ENCODE measurements around the gene JAK1.

The JAK1 gene

GRCh38 chr1:64864018-64864940, 102.1 kb downstream of the JAK1 start:
- peak; percentile 12 for DNase-seq (ENCODE audit: low spot score)

DNA sequence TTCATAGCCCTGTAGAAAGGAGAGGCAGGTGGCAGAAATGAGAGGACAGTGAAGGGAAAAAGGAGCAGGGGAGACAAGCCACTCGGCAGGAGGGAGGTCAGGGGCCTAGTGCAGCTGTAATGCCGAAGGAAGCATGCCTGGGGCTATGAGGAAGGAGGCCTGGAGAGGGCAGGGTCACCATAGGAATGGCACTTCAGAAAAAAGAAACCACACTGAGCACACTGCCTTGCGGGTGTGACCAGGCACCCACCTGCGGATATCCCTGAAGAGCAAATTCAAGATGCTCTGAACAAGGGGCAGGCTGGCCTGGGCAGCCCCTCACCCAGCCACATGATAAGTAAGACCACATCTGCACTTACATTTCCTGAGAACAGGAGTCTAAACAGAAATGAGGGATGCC, 104.7 kb downstream of the JAK1 start:
- peak; percentile 1 for DNase-seq (ENCODE audit: low spot score)

GRCh38 chr1:64857347-64857746, 109.0 kb downstream of the JAK1 start:
- DNase-seq (ENCODE audit: low spot score) = no peak

GRCh38 chr1:64856553-64856952, 109.8 kb downstream of the JAK1 start:
- no peak for DNase-seq (ENCODE audit: low spot score)

DNA sequence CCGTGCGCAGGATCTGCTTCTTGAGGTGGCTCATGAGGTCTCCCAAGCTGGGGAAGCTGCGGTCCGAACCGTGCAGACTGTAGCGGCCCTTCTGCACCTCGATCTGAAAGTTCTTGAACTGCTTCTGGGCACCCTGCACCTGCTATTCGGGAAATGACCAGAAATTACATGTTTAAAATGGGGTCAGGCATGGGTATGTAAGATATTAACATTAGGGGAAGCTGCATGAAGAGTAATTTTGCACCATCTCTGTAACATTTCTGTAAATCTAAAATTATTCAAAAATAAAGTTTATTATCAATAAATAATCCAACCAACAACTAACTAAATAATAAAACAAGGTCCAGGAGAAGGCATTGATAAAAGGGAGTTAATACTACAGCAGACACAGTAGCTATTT, 110.8 kb downstream of the JAK1 start:
- no peak for DNase-seq (ENCODE audit: low spot score)

GRCh38 chr1:64854674-64855073, 111.7 kb downstream of the JAK1 start:
- no peak for DNase-seq (ENCODE audit: low spot score)

DNA sequence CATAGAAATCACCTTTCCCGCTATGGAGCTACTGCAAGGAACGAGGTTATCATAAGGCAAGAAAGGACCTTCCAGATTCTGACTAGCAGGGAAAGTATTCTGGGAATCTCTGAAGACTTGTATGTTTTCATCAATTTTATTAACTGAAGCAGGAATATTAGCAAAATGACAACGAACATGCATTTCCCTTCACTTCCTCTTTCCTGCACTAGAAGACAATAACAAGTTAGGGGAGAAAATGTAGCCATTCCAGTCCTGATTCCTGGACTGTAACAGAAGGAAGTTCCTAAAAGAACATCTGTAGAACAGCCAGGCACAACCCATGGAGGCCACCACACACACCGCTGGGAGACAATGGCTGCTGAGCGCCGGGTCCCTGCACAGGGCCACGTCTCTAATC, 114.7 kb downstream of the JAK1 start:
- DNase-seq (ENCODE audit: low spot score) = no peak

GRCh38 chr1:64850846-64851245, 115.5 kb downstream of the JAK1 start:
- DNase-seq (ENCODE audit: low spot score) = no peak

GRCh38 chr1:64849942-64850341, 116.4 kb downstream of the JAK1 start:
- no peak for DNase-seq (ENCODE audit: low spot score)

- no peak for DNase-seq (ENCODE audit: low spot score)
Observed at GRCh38 chr1:64848803-64849202, 117.5 kb downstream of the JAK1 start.

GRCh38 chr1:64848136-64848535, 118.2 kb downstream of the JAK1 start:
- DNase-seq (ENCODE audit: low spot score) = no peak

GRCh38 chr1:64847666-64848065, 118.7 kb downstream of the JAK1 start:
- no peak for DNase-seq (ENCODE audit: low spot score)

DNA sequence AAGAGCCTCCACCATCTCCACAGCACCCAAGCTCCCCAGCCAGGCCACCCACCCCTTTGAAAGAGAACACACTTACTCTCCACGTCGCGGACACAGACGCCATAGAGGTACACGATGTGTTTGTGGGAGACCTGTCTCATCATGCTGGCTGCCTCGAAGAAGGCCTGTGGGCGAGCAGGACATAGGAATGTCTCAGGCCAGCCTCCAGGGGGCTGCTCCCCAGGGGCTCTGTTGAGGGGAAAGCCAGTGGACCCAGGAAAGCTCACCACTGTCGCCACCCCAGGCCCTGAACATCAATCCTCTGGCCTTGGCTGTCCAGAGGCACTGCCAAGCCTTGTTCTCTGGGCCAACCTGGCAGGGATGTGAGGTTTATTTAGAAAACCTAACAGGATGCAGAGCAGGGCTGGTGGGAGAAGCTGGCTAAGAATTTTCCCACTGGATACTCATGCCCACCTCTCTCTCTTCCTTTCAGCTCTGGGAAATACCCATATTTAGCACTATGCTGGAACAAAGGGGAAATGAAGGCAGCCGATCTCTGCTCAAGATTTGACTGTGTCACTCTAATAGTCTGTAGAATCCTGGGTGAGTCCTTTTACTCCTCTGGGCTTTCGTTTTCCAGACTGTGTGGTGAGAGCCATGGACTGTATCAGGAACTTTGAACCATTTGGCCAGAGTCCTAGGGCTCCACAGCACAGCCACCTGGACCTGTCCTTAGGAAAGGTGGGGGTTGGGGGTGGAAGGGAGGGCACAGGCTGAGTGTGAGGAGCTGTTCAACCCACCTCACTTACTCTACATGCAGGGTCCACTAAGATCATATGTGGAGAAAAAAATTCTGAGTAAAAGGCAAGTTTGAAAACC, 119.5 kb downstream of the JAK1 start:
- no peak for DNase-seq (ENCODE audit: low spot score)

GRCh38 chr1:64845831-64846425, 120.4 kb downstream of the JAK1 start:
- no peak for DNase-seq (ENCODE audit: low spot score)

DNA sequence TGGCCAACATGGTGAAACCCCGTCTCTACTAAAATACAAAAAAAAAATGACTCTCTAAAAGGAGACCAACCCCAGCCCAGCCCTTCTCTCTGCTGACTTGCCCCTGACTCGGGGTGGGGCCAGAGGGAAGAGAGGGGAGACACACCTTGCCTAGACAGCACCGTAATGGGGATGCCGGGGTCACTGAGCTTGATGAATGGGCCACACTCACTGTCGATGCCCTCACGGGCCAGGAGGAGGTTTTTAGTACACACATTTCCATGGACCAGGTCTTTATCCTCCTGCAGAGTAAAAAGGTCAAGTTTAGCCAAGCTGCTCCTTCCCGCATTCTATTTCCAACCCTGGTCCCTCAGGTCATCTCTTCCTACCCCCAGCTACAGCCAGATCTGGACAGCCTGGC, 121.7 kb downstream of the JAK1 start:
- no peak for DNase-seq (ENCODE audit: low spot score)

DNA sequence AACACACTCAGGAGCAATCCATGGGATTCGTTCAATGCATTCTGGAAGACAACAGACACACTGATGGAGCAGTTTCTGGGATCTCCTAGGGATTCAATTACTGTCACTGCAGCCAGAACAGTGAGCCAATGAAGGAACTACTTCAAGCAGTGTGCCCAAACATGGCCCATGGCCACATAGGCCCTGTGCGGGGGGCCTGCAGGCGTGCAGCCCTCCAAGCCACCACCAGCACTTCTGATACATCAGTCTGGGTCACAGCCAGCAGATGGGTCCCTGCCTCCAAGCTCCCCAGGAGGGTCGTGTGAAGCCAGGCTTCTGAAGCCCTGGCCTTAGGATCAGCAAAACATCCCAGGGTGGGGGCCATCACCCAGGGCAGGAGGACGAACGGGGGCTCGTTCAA, 122.2 kb downstream of the JAK1 start:
- no peak for DNase-seq (ENCODE audit: low spot score)

DNA sequence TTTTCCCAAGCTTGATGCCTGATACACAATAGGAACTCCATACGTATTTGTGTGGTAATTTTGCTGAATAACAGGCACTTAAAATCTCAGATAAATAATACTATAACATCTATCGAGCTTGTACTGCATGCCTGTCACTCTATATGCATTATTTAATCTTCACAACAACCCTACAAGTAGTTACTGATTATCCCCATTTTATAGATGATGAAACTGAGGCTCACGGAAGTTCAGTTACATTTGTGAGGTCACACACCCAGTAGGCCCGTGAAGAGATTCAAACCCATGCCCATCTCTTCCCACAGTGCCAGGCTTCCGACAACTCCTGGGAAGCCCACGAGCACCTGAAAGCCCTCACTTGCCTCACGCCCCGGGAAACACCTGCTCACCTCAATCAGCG, 122.7 kb downstream of the JAK1 start:
- DNase-seq (ENCODE audit: low spot score) = no peak

GRCh38 chr1:64842224-64842623, 124.1 kb downstream of the JAK1 start:
- no peak for DNase-seq (ENCODE audit: low spot score)

GRCh38 chr1:64841330-64842065, 124.9 kb downstream of the JAK1 start:
- DNase-seq (ENCODE audit: low spot score) = no peak

- no peak for DNase-seq (ENCODE audit: low spot score)
Observed at GRCh38 chr1:64839732-64840405, 126.5 kb downstream of the JAK1 start.

DNA sequence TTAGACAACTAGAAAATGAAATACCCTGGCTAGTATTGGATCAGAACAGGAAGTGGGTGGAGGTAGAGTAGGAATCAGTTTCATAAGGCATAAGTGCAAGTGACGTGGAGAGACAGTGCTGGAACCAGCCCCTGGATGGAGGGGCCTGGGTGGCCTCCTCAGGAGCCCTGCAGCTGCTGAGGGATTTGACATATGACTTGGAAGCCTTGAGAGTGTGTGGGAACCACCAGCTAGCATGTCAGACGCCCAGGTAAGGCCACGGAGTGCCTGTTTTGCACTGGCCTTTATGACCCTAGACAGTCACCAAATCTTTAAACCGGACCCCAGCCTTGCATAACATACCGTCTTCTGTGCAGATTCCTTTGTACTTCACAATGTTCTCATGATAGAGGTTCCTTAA, 127.1 kb downstream of the JAK1 start:
- no peak for DNase-seq (ENCODE audit: low spot score)

Data from LoVo (cell line).